Measurements from ENCODE around the gene CROCC2. TPM values are rescaled to one million over a fixed set of nuclear protein-coding genes. Genes with fewer than 3 reads are reported as not detected.

The CROCC2 gene
- total RNA-seq, 1 donor from 2014 or later, result not detected

DNA sequence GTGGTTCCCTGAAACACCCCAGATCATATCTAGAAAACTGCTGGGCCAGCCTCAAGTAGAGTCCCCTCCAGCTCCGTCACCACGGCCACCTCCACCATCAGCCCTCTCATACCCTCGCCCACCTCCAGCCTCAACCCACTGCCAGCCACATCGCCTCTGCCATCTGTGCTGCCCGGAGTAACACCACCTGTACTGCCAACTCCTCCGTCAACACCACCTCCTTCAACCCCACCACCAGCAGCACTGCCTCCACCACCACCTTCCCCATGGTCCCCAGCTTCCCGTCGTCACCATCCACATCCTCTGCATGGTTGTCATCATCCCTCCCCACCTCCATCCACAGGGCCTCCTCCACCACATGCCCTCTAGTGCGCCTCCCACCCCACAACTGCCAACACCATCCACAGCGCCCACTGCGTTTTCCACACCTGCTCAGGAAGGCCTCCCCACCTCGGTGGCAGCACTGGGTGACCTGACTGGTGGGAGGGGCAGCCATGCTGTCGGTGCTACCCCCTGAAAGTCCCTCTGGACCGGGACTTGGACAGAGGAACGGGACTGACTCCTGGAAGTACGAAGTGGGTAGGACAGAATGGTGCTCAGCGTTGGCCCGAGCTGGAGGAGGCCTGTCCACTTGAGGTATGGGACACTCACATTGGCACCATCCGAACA lies 93.9 kb downstream of the CROCC2 start:
- H3K27me3 Mint-ChIP-seq (ENCODE audit: unreplicated experiment), result peaks cover 21% of the 10 kb centered on the region
- H3K9me3 Mint-ChIP-seq (ENCODE audit: unreplicated experiment), result no peaks in the 10 kb centered on the region
- no peak overlapping the region for H3K27ac Mint-ChIP-seq (ENCODE audit: unreplicated experiment)
- H3K4me1 Mint-ChIP-seq (ENCODE audit: unreplicated experiment), result peaks cover 3% of the 10 kb centered on the region
- H3K36me3 Mint-ChIP-seq (ENCODE audit: low read depth, unreplicated experiment), result peaks cover 10% of the 10 kb centered on the region
- TF ChIP-seq, protein P1, sequence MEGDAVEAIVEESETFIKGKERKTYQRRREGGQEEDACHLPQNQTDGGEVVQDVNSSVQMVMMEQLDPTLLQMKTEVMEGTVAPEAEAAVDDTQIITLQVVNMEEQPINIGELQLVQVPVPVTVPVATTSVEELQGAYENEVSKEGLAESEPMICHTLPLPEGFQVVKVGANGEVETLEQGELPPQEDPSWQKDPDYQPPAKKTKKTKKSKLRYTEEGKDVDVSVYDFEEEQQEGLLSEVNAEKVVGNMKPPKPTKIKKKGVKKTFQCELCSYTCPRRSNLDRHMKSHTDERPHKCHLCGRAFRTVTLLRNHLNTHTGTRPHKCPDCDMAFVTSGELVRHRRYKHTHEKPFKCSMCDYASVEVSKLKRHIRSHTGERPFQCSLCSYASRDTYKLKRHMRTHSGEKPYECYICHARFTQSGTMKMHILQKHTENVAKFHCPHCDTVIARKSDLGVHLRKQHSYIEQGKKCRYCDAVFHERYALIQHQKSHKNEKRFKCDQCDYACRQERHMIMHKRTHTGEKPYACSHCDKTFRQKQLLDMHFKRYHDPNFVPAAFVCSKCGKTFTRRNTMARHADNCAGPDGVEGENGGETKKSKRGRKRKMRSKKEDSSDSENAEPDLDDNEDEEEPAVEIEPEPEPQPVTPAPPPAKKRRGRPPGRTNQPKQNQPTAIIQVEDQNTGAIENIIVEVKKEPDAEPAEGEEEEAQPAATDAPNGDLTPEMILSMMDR (IDR thresholded peaks at IDR 0.05; ENCODE audit: unreplicated experiment), result no peak
- peak overlapping the region; percentile 77 for H3K4me3 Mint-ChIP-seq (ENCODE audit: unreplicated experiment)
- DNase-seq (ENCODE audit: low spot score), result no peak

DNA sequence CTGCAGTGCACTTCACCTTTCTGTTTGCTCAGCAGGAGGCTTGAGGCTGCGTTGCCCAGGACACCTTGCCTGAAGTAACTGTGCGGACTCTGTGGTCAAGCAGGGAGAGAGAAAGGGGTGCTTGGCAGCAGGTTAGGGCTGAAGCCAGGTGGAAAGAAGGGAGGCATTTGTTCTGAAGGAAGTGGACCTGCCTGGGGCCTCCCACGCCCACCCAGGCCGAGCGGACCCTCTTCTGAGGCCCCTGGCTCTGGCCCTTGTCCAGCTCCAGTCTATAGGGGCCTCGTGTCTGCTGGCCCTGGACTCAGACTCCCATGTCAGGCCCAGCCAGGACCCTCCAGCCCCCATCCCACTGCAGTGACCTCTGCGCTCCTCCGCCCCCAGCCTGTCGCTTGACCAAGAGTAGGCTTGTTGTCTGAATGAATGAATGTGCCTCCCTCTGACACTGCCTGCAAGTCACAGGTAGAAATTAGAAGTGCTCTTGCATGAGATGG lies 94.7 kb downstream of the CROCC2 start:
- Mint-ChIP-seq H3K9me3 (ENCODE audit: unreplicated experiment) (no peaks in the 10 kb centered on the region), H3K27me3 (ENCODE audit: unreplicated experiment) (peaks cover 21% of the 10 kb centered on the region), H3K36me3 (ENCODE audit: low read depth, unreplicated experiment) (peaks cover 14% of the 10 kb centered on the region), H3K27ac (ENCODE audit: unreplicated experiment) (no peak overlapping the region), H3K4me1 (ENCODE audit: unreplicated experiment) (peaks cover 3% of the 10 kb centered on the region), H3K4me3 (ENCODE audit: unreplicated experiment) (peak overlapping the region; percentile 37)
- TF ChIP-seq, protein P1 (IDR thresholded peaks at IDR 0.05; ENCODE audit: unreplicated experiment), result no peak
- no peak for DNase-seq (ENCODE audit: low spot score)

DNA sequence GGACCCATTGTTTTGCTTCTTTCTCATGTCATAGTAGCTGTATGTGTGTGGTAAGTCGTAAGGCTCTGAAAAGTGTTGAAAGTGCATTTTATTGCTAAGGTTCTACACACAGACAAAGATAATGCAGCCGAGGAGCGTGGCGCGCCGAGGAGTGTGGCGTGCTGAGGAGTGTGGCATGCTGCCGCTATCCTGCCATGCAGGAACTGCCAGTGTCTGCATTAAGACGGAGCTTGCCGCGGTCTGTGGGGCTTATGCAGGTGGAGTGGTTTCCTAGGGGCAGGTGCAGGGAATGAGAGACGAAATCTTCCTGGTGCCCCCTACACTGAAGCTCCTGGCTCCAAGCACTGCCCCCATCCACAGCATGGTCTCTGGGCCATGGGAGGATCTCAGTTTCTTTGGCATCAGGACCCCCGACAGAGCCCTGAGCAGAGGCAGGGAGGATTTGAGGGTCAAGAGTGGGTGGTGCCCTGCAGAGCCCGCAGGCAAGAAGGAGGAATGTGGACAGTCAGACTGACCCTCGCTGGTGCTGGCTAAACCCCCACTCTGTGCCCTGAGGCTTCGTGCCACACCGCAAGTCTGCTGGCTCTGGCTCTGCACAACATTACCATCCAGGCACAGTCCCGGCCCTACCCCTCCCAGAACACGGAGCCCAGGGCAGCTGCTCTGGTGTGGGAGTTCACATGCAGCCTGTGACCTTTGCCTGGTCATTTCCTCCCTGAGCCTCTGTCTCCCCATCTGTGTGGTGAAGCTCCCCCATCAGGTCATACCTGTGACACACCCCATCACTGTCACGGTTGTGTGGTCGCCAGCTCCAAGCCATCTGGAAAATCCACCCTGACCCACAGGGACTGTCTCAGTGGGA lies 95.5 kb downstream of the CROCC2 start:
- peaks cover 22% of the 10 kb centered on the region for H3K27me3 Mint-ChIP-seq (ENCODE audit: unreplicated experiment)
- no peak for DNase-seq (ENCODE audit: low spot score)
- no peaks in the 10 kb centered on the region for H3K9me3 Mint-ChIP-seq (ENCODE audit: unreplicated experiment)
- no peak overlapping the region for H3K27ac Mint-ChIP-seq (ENCODE audit: unreplicated experiment)
- H3K4me3 Mint-ChIP-seq (ENCODE audit: unreplicated experiment), result no peak overlapping the region
- peaks cover 14% of the 10 kb centered on the region for H3K36me3 Mint-ChIP-seq (ENCODE audit: low read depth, unreplicated experiment)
- TF ChIP-seq, protein P1 (IDR thresholded peaks at IDR 0.05; ENCODE audit: unreplicated experiment), result no peak
- H3K4me1 Mint-ChIP-seq (ENCODE audit: unreplicated experiment), result peaks cover 3% of the 10 kb centered on the region

DNA sequence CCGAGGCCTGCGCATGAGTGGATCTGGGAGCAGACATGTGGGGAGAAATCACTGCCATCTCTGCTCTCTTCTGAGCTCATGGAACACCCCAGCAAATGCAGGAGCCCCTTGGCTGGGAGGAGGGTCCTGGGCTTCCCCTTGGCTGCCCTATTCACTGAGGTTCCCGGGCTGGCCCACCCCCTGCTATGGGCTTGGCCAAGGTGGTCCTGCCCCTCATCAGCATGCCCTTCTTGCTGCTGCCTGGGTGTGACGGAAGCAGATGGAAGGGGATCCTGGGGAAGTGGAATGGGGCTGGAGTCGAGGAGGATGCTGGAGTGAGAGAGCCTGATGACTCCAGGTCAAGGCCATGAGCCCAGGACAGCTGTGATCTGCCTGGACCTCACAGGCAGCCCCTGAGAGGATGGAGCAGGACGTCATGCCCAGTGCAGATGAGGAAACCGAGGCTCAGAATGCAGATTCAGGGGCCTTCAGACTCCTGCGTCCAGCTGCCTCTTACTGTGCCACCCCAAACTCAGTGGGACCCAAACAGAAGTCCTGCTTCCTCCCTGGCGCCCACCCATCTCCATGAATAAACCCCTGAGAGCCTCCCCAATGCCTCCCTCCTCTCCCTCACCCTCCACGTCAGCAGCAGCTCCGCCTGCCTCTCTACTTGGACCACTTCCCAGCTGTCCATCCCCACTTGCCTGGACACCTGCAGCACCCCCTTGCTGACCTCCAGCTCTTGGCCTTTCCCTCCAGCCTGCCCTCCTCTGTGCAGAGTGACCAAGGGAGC lies 96.3 kb downstream of the CROCC2 start:
- Mint-ChIP-seq H3K27ac (ENCODE audit: unreplicated experiment) (no peak overlapping the region), H3K36me3 (ENCODE audit: low read depth, unreplicated experiment) (peaks cover 14% of the 10 kb centered on the region), H3K27me3 (ENCODE audit: unreplicated experiment) (peaks cover 19% of the 10 kb centered on the region), H3K9me3 (ENCODE audit: unreplicated experiment) (no peaks in the 10 kb centered on the region), H3K4me3 (ENCODE audit: unreplicated experiment) (no peak overlapping the region), H3K4me1 (ENCODE audit: unreplicated experiment) (peaks cover 3% of the 10 kb centered on the region)
- TF ChIP-seq, protein P1 (IDR thresholded peaks at IDR 0.05; ENCODE audit: unreplicated experiment), result no peak
- no peak for DNase-seq (ENCODE audit: low spot score)
